Measurements from ENCODE around the gene MEIS1.

GRCh38 chr2:66594001-66594400, 159.1 kb downstream of the MEIS1 start:
- TF ChIP-seq CTCF (IDR thresholded peaks at IDR 0.05; ENCODE audit: low read length) (no peak), EZH2 (optimal IDR thresholded peaks at IDR 0.05; ENCODE audit: low read depth, low read length) (no peak), EZH2phosphoT487 (IDR thresholded peaks at IDR 0.05; ENCODE audit: low read length) (no peak)
